GM21390 (cell line): ENCODE data around the gene PIK3AP1.
"Not testable (repeated sequence)": the region's sequence is repeated elsewhere in the genome, so short reads cannot be mapped to it uniquely, and the experiment has no call there.

Experiments used
- ATAC-seq: cut with Tn5 transposase; IDR thresholded peaks from one replicate; pipeline ENCODE4 v1.9.1; 2021; ENCODE audit not compliant: unreplicated experiment

The PIK3AP1 gene

DNA sequence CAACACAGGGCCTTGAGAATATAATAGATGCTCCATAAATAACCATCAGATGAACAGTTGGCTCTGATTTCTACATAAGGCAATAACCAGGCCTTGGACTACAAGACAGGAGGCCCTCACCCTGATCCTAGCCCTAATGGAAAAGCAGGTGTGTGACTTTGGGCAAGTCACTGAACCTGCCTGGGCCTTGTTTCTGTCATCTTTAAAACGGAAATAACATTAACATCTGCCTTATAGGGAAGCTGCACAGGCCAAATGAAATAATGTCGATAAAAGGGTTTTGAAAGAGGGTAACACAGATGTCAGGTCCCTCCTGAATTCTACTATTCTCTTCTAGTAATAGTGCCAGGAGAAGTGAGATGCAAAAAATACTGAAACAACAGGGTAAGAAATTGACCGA lies 20.7 kb downstream of the PIK3AP1 start:
- no peak for ATAC-seq

DNA sequence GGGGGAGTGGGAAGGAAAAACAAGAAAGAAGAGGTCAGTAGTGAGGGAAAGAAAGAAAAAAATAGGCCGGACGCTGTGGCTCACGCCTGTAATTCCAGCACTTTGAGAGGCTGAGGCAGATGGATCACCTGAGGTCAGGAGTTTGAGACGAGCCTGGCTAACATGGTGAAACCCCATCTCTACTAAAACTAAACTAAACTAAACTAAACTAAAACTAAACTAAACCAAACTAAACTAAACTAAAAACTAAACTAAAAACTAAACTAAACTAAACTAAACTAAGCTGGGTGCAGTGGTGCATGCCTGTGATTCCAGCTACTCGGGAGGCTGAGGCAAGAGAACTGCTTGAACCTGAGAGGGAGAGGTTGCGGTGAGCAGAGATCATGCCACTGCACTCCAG lies 22.0 kb downstream of the PIK3AP1 start:
- ATAC-seq, result not testable (repeated sequence)

DNA sequence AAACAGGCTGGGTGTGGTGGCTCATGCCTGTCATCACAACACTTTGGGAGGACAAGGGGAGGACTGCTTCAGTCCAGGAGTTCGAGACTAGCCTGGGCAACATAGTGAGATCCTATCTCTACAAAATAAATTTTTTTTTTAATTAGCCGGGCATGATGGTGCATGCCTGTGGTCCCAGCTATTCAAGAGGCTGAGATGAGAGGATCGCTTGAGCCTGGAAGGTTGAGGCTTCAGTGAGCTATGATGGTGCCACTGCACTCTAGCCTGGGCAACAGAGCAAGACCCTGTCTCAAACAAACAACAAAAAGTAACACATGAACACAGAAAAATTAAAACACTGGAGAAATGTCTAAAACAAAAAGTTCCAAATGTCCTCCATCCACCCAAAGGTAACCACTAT lies 22.9 kb downstream of the PIK3AP1 start:
- ATAC-seq, result no peak

DNA sequence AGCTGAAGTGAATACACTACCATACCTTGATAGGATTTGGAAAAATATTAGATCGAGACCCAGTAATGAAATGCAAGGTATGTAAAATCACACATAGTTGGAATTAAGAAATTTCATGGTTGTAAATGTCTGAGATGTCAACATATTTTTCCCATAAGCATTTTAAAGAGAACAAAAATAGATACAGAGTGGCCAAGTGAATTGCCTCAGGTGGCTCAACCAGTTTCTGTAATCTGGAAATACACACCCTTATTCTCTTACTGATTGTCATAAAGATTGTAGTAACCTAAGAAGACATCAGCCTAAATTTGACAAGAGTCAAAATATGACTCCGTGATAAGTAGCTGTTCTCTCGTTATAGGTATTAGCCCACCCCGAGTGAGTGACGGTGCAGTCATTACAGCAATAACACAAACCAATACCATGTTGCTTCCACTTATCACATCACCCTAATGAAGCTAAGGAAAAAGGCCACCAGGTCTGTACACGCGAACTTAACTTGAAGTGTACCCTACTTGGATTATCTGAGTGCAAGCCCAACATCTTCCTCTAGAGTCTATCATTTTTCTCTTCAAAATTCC lies 23.4 kb downstream of the PIK3AP1 start:
- ATAC-seq, result no peak

DNA sequence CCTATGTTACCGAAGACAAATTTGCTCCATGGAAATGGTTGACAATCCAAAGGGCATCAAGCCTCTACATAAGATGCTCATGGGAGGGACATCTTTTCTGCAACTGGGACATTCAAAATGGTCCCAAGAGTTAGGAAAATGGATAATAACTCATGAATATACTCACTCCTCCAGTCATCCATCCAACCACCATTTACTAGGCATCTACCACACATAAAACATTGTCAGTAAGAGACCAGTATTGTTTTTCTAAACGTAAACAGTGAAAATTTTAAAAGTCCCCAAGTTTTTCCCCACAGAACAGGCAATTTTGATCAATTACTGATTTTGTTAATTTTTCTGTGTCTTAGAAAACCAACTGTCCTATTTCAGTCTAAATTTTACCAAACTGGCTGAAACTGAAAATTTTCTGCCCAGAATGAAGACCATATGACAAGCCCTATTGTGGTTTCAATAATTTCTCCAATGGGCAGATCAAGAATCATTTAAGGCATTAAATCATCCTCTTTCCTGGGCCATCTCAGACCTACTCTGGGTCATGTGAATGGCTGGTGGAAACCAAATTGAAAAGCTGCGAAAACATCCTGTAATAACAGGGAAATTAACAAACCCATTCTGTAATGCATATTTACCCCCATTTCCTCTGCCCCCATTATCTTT lies 24.2 kb downstream of the PIK3AP1 start:
- ATAC-seq, result no peak

DNA sequence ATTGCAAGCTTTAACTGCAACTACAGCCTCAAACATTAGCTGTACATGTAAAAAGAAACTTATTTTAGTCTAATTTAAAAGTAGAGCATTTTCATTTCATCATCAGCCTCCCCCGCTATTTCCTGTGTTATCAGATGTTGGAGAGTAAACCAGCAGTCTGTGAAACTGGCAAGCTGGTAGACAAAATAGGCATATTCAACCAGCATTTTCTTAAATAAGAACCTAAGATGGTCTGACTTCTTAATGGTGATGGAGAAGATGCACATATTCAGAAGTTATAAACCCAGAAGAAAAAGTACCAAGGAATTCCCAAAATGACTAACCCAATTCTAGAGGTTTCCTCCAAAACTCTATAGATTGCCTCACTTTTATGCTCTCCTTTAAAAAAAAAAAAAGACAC lies 24.9 kb downstream of the PIK3AP1 start:
- ATAC-seq, result no peak

DNA sequence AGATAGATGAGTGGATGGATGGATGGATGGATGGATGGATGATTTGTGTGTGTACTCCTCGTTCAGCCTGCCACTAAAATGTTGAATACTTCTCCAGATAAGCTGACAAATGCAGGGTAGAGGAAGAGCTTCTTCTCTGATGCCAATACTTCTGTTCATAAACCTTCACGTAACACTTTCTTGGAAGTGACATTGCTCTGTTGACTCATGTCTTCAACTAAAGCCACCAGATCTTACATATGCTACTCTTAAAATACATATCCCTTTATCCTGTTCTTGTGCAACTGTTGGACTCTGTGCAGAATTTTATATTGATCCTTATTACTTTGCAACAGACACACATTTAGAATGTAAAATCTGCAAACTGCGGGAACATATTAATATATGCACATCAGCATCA lies 26.9 kb downstream of the PIK3AP1 start:
- no peak for ATAC-seq

DNA sequence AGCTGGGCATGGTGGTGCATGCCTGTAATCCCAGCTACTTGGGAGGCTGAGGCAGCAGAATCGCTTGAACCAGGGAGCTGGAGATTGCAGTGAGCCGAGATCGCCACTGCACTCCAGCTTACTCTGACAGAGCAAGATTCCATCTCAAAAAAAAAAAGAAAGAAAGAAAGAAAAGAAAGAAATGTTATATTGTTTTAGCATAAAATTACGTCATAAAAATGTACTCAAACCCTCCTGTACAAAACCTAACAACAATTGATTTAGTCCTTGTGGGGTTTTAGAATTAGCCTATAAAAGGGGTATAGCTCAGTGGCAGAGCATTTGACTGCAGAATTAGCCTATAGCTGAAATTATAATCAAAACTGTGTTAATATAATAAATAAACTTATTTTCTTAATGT lies 27.9 kb downstream of the PIK3AP1 start:
- no peak for ATAC-seq

DNA sequence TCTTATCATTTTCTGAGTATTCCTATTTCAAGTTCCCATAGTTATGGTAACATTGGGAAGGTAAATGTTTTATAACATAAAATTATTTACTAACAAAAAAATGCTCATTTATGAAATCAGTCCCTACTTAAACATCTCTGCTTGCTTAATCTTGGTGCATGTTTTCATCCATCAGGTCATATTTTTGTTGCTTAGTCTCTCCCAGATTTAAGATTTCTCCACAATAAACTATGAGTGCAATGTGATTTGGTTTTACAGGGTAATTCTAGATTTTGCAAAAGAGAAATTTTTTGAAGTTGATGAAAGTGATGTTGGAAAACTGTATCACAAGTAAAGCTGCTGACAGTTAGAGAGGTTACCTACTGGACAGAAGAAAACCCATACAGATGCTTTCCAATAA lies 28.6 kb downstream of the PIK3AP1 start:
- no peak for ATAC-seq

DNA sequence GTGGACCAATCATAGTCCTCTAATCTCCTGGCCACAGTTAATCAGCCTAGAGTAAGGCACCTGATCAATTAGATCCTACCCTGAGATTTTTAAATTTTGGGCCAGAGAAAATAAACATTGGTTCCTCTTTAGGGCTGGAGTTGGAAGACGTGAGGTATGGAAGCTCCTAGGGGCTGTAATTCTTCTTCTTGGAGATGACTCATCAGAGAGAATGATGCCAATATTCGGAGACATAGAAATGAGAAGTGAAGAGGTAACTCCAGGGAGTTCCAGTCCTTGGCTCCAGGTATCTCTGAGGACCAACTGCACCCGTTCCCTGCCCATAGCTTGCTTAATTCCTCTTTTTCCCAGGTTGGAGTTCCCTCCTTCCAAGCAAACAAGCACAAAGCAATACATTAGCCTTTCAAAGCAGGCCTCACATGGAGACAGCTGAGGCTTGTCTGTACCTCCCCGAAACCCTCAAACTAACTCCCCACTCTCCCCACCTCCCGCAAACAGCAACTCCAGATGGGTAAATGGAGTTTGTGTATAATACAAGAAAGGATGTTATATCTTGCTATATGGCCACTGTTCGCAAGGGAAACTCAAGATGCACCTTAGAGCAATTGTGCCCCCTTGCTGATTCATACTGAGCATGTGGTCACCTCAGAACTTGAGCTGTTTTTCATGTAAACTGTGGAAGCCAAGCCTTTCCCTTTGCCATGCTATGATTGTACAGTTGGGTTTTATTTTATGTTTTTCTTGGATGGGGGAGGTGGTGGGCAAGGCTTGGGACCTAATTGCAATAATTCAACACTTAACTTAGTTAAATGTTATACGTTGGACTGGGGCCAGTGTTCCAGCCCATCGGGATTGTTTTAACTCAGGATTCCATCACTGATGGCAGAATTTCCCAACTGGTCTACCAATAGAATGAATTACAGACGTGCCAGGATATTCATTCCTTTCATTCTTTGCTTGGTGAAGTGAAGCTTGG lies 29.3 kb downstream of the PIK3AP1 start:
- no peak for ATAC-seq

DNA sequence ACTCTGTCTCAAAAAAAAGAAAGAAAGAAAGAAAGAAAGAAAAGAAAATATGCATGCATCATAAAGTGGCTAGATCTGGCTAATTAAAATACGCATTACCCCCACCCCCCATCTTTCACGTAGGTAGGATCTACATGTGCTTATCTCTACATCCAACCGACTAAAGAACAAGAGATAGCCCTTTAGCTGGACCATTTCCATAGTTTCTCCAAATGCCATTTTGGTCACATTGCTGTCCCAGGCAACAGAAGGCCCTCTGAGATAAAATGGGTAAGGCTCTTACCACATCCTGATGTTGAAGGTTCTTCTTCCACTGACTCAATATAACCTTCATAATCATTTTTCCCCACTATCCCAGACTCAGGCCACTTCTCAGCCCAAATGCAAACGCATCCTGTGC lies 31.5 kb downstream of the PIK3AP1 start:
- no peak for ATAC-seq

DNA sequence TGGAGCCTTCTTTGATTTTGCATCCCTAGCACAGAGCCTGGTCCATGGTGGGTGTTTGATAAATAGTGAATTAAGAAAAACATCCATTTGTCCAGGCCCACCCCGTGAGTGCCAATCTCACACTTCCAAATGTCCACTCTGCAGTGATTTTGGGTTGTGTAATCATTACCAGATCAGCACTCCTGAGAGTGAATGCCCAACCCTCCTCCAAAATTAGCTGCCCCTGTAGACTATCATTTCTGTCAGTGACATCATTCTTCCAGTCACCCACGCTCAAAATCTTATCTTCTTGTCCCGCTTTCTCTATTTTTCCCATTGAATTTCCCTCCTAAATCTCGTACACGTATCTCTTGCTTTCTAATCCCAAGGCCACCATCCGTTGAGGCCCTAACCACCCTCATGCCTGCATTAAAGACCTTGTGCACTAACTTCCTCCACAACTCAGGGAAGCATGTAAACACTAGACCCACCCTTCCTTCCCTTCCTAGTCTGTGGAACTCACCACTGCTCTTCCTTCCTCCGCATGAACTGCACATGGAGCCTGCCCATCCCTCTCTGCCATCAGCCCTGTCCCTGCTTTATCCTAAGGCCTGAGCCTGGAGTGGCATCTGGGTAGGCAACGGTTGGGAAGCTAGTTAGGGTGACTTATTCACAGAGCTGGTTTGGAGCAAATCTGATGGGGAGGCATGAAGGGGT lies 32.8 kb downstream of the PIK3AP1 start:
- ATAC-seq, result no peak

DNA sequence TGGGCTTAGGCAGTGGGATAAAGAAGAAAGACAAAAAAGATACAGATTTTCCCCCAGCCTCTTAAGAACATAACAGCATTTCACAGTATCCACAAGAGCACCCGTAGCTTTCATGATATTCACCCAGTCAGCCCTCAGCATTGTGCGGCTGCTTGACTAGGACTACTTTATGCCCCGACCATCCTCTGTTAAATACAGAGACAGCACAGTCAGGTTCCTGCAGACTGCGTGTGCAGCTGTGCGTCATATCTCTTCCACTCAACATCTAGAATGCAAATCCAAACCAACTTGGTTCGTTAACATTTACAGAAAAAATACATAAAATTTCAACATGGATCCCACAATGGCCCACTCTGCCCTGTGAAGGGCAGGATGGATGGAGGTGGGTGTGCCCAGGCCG lies 33.8 kb downstream of the PIK3AP1 start:
- no peak for ATAC-seq

DNA sequence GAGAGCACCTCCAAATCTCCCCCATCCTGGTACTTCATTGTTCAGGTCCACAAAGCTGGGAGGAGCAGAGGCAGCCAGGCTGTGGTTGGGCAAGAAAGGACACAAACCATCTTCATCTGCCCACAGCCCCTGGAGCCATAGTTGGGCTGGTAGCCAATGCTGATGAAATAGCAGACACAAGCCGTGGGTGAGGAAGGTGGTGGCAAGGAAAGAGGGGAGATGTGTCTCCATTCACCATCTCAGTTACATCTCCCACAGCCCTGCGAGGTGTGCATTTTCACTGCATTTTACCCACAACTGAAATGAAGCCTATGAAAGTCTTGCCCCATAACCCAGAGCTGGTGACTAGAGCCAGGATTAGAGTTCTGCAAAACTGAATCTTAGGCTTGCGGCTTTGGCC lies 35.0 kb downstream of the PIK3AP1 start:
- no peak for ATAC-seq

DNA sequence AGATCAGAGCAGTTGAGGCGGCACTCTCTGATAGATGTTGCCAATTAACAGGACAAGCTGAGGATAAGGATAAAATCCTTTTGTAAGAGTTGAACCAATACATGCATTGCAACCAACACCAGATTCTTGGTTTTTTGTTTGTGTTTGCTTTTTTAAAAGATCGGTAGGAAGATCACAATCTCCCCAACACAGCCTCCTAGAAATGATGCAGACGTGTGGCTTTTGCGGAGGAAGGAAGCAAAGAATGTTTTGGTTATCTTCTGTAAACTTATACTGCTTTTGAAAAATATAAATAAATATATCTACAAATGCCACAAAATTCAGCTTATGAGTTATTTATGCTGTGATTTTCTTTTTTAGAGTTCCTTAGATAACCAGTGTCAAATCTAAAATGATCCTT lies 35.5 kb downstream of the PIK3AP1 start:
- no peak for ATAC-seq

DNA sequence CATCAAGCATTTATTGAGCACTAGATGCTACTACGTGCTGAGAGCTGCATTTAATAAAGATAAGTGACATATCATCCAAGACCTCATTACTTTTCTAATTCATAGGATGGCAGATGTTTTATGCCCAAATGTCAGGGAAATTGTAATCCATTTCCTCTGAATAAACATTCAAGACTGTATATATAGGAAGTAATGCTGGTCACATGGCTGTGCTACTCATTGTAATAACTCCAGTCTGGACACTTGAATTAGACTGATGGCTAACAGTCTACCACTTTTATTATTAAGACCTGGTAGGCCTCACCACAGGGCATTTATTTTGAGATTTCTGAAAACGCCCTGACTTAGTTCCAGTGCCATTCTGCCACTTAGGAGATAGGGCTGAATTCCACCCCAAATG lies 36.6 kb downstream of the PIK3AP1 start:
- no peak for ATAC-seq

DNA sequence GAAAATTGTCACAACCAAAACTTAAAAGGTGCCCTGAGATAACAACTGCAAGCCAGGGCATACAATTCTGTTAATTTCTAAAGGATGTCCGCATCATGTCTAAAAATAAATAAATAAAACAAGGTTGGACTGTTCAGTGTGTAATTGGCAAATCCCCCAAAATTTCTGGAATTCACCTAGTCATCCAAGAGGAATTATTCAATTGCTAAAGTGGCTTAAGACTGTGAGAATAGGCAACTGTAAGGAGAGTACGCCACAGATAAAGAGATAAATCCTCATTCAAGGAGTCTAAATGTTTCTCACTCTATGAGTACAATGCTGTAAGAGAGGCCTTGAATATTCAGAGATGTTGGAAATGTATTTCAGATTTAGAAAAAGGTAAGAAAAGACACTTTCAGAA lies 37.2 kb downstream of the PIK3AP1 start:
- no peak for ATAC-seq

DNA sequence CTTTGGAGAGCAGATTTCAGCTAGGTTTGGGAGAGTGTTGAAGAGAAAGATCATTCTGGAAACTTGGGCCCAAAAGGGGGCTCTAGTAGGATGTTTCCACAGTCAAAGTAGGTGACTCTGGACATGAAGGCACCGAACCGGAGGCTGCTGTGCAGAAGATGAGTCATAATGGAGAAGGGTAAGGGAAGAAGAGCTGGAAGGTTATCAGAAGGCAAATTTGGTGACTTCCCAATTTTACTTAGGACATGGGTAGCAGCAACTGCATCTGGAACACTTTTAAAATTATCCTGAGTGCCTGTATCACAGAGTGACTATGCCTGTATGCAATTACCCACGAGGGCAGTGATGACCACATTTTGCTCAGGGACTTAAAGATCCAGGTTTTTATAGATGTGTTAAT lies 38.8 kb downstream of the PIK3AP1 start:
- no peak for ATAC-seq

DNA sequence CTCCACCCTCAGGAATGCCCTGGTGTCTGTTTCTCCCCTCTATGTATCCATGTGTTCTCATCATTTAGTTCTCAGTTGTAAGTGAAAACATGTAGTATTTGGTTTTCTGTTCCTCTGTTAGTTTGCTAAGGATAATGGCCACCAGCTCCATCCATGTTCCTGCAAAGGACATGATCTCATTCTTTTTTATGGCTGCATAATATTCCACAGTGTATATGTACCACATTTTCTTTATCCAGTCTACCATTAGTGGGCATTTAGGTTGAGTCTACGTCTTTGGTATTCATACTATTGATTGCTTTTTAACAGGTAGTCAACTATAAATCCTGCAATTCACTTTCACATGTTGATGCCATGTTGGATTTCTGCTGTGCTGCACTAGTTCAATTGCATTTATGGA lies 39.9 kb downstream of the PIK3AP1 start:
- ATAC-seq, result not testable (repeated sequence)

DNA sequence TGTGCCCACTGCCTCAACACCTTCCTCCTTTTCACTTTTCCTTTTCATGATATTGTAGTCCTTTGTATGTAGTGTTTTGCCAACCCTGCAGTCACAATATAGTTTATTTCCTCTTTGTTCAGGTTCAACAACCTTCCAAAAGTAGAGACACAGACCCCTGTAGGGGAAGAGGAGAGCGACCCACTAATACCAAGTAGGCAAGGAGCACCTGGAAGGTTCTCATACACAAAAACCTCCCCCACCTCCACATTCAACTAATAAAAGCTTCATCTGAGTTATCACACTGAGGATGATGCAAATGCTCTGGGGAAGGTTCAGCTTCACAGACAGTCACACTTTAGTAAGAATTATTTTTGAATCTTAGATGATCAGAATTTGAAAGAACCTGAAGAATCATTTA lies 41.6 kb downstream of the PIK3AP1 start:
- ATAC-seq, result no peak

DNA sequence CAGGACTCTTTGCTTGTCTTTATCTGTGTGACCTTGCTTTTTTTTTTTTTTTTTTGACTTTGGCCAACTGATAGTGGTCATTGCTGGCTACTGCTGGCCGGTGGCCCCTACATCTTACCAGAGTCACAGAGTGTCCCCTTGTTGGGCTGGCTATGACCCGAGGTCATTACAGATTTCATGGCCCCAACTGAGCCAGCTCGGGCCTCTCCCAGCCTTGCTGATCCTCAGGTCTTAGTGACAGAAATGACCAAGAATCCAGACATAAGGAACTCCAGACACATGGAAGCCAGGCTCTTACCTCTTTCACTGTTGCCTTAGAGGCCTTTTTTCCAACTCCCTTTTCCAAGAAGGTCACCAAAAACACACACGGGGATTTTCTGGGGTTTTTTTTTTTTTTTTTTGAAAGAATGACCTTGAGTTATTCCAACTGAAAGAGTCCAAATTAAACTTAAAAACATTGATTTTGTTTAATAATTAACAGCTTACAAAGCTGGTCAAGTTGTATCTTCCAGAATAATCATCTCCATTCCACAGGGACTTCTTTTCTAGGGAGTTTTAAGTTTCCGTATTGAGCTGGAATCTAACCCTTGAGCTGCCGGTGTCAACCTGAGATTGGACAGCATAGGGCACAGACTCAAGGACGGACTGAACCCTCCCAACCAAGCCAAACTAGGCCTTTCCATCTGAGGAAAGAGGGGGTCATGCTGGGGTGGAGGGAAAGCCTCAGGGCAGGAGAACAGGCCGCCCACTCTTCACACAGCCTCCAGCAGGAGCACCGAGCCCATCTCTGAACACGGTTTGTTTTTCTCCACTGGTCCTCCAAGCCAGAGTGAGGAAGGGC lies 43.8 kb downstream of the PIK3AP1 start:
- ATAC-seq, result no peak
